NCI-H345 treated with DMSO at 0.1 percent for 48 hours (cell line): ENCODE data around the gene CHTF8.
"Not testable (repeated sequence)": the region's sequence is repeated elsewhere in the genome, so short reads cannot be mapped to it uniquely, and the experiment has no call there.

Source experiments
- DNase-seq: peaks from one replicate; lab custom pipeline; 2025; ENCODE audit not compliant: unreplicated experiment; lab: John Stamatoyannopoulos, UW

The CHTF8 gene

DNA sequence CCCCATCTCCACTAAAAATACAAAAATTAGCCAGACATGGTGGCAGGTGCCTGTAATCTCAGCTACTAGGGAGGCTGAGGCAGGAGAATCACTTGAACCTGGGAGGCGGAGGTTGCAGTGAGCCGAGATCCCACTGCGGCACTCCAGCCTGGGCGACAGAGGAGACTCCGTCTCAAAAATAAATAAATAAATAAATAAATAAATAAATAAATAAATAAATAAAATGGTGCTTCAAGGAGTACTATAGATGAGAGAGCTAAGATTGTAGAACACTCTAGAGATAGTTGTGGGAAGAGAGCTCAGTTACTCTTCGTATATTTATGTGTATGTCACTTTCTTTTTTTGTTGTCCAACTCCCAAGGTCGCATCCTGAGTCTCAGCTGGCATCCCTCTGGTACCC is 7.1 kb upstream of the CHTF8 start:
- DNase-seq, result not testable (repeated sequence)

DNA sequence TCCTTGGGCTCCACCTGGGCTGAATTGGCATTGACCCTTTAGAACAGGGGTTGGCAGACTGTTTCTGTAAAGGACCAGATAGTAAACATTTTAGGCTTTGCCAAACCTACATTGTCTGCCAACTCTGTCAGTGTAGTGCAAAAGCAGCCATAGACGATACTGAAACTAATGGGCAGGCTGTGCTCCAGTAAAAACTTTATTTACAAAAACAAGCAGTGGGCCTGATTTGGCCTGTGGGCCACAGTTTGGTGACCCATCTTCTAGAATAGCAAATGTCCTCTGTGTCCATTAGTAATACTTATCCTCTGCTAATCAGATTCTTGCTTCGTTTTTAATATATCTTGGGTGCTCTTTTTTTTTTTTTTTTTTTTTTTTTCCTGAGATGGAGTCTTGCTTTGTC is 6.2 kb upstream of the CHTF8 start:
- no peak for DNase-seq

DNA sequence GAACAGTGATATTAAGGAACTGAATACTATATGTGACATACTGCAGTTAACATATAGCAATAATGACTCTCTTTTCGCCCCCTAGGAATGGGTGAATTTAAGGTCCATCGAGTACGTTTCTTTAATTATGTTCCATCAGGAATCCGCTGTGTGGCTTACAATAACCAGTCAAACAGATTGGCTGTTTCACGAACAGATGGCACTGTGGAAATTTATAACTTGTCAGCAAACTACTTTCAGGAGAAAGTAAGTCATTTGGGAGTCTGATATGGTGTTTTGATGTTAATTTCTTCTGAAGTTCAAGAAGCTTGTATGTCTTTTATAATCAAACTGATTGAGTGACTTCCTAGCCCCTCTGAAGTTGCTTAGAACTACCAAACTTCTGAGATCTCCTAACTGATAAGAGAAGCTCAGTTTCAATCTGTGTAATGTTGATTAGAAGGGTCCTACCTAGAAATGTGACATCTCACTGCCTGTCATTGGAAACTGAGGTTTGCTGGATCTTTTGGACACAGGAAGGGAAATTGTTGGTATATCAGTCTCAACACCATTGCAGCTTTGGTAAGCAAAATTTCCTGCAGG is 1.1 kb upstream of the CHTF8 start:
- DNase-seq, result no peak

DNA sequence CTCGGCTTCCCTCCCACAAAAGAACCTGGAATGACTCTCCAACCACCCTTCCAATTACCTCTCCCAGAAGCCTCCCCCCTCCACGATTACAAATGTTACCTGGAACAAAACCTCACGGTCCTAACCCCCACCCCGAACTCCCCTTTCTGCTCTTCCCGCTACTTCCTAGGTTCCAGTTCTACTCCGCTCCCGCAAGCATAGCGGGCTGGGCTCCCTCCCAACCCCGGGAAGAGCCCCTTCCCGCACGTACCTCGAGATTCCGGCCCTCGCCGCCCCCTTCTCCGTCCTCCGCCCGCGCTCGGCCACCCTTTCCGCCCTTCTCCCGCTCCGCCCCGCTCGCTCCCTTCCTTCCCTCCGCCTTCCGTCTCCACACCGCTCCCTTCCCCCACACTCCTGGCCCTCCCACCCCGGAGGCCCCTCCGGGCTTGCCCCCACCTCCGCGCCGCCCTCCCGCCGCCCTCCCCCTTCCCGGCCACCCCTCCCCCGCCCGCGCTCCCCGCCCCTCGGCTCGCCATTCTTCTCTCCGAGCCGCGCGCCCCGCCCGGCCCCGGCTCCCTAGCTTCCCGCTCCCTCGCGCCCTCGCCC is 457 bp downstream of the CHTF8 start:
- no peak for DNase-seq

DNA sequence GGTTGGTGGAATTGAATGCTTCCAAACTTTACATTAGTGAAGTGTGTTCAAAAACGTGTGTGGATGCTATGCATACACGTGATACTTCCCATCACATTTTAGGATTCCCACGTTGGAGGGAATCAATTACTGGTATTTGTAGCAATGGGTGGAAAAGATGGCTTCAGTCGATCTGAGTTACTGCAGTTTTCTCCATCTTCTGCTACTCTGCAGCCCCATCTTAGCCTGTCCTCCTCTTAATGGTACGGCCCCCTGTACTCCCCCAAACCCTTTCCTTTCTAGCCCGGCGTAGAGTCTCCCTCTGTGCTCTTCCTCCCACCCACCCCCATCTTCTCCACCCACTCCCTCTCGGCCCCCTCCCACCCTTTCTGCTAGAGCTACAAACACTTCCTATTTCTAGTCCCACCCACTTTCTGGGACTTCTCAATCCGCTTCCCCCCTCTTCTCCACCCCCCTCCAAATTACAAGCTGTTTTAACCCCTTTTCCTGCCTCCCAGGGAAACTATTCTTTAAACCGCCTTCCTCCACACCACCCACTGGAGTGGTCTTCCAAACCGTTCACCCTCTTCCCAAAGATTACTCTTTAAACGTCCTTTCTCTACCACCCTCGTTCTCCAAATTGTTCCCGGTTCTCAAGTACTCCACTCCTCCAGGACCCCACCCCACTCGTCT is 1.1 kb downstream of the CHTF8 start:
- no peak for DNase-seq

DNA sequence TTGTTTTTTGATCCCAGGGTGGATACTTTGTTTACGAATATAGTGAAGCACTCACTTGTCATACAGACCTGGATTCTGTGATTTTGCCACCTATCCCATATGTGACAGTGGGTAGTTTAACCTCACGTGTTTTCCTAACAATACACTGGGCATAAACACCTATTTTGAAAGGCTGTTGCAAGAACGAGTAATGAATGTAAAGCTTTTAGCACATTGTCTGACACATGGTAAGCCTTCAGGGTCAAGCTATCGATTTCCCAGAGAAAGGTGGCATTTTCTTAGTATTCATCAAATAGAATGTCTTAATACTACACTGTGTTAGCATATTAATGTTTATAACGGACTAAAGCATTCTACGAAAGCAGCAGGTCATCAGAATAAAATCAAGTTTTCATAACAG is 1.9 kb downstream of the CHTF8 start:
- DNase-seq, result no peak

DNA sequence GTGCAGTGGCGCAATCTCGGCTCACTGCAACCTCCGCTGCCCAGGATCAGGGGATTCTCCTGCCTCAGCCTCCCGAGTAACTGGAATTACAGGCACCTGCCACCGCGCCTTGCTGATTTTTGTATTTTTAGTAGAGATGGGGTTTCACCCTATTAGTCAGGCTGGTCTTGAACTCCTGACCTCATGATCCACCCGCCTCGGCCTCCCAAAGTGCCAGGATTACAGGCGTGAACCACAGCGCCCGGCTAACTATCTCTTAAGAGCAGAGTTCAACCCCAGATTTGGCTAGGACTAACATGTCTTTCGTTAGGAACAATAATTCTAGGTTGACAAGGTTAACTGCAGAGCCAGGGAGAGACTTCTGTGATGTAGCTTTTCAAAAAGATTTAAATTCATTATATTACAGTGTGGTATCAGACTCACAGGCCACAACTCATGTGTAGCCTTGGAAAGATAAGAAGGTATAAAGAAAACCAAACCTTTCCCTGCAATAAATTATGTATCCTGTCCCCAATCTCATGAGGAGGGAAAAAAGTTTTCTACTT is 4.3 kb downstream of the CHTF8 start:
- no peak for DNase-seq

DNA sequence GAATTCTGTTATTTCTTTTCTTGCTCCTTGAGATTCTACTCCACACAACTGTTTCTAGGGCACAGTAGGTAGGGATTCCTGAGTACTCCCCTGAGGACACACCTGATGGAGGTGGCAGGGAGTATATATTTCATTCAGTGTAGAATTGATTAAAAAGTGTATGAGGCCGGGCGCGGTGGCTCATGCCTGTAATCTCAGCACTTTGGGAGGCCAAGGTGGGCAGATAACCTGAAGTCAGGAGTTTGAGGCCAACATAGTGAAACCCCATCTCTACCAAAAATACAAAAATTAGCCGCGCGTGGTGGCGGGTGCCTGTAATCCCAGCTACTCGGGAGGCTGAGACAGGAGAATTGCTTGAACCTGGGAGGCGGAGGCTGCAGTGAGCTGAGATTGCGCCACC is 5.6 kb downstream of the CHTF8 start:
- DNase-seq, result not testable (repeated sequence)

DNA sequence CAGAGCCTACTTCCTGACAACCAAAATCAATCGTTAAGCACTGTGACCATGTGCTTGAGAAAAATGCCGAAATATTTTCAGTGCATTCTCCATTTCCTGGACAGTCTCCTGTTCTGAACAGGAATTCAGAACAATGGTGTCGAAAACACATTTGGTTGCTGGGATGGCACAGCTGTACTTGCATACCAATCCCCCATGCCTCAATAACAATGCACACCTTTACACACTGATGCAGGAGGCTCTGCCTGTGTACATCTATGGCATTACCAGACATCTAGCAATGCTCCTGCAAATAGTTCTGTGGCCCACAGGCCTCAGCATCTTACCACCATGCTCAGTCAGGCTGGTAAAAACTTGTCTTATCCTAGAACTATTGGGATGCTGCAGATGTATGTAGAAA is 6.2 kb downstream of the CHTF8 start:
- no peak for DNase-seq

DNA sequence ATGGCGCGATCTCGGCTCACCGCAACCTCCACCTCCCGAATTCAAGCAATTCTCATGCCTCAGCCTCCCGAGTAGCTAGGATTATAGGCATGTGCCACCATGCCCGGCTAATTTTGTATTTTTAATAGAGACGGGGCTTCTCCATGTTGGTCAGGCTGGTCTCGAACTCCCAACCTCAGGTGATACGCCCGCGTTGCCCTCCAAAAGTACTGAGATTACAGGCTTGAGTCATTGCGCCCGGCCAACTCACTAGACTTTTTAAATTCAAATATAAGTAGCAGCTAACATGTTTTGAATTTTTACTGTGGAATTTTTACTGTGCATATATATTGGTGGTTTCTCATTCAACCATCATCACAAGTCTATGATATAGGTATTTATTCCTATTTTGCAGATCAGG is 7.4 kb downstream of the CHTF8 start:
- DNase-seq, result not testable (repeated sequence)

DNA sequence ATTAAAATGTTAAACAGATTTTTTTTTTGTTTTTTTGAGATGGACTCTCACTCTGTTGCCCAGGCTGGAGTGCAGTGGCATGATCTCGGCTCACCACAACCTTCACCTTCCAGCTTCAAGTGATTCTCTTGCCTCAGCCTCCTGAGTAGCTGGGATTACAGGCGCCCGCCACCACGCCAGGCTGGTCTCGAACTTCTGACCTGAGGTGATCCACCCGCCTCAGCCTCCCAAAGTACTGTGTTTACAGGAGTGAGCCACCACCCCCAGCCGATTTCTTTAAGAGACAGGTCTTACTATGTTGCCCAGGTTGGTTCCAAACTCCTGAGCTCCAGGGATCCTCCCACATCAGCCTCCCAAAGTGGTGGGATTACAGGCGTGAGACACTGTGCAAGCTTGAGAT is 8.0 kb downstream of the CHTF8 start:
- DNase-seq, result not testable (repeated sequence)

DNA sequence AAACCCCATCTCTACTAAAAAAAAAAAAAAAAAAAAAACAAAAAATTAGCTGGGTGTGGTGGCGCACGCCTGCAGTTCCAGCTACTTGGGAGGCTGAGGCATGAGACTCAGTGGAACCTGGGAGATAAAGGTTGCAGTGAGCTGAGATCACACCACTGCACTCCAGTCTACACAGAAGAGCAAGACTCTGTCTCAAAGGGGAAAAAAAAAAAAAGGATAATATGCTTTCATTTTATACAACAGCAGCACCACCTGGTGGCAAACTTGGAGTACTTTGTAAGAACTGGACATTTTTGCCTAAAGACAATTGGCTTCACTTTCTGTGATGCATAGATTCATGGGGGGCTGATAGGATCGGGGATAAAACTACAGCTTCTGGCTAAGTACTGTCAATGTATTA is 8.5 kb downstream of the CHTF8 start:
- peak; percentile 10 for DNase-seq

DNA sequence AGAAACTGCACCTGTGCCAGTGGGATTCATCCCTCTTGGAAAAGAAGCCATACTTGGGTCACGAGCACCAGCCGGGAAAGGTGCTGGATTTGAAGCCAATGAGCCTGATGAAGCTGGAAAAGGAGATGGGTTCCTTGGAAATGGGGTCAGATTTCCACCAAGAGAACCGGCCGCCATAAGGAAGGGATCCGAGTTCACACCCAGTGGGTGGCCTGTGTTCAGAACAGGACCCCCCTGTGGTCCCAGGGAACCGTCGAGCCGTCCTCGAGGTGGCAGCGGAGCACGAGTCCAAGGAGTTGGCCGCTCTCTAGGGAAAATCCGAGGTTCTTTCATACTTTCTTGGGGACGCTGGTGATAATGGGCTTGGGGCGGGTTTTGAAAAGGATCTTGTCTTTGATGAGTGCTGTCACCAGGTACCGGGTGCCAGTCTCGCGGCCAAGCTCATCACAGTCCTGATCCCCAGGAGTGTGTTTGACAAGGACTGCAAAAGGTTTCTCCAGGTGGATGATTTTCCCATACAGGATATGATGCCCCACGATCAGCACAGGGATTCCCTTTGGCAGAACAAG is 12.2 kb downstream of the CHTF8 start:
- no peak for DNase-seq

DNA sequence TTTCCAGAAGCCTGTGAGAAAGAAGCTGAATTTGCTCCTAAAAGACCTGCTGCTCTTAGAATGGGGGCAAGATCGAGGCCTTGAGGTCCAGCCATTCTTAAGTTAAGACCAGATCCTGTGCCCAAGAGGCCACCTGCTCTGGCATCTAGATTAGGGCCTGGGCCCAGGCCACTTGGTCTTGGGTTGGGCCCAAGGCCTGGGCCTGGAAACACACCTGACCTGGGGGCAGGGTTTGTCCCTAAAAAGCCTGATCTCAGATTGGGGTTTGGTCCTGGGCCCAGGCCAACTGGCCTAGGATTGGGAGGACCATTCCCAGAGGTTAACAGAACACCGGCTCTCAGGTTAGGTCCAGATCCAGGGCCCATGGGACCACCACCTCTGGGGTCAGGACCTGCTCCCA is 12.9 kb downstream of the CHTF8 start:
- no peak for DNase-seq

DNA sequence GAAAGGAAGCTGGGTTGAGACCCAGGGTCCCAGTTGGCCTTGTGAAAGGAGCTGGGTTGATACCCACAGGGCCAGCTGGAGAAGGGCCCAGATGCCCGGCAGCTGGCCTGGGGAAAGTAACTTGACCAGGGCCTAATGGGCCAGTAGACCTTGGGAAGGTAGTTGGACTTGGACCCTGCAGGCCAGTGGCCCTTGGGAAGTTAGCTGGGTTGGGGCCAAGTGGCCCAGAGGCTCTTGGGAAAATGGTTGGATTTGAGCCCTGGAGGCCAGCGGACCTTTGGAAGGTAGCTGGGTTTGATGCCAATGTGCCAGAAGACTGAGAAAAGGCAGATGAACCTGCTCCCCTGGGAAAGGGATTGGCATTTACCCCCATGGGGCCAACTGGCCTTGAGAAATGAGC is 13.4 kb downstream of the CHTF8 start:
- no peak for DNase-seq

DNA sequence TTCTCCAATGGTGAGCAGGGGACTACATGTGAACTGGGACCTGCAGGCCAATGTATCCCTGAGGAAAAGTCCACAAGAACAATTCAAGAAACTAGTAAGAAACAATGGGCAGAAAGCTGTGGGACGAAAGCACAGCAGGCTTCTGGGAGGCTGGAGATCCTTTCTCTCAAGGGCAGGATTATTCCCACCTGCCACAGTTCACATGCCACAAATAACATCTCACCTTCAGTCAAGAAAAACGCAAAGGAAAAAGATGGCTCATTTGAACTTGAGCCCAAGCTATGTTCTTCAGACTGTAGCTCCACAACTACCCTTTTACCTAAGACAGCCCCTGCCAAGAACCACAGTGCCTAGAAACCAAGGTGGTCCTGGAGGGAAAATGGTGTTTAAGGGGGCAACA is 13.9 kb downstream of the CHTF8 start:
- DNase-seq, result no peak

DNA sequence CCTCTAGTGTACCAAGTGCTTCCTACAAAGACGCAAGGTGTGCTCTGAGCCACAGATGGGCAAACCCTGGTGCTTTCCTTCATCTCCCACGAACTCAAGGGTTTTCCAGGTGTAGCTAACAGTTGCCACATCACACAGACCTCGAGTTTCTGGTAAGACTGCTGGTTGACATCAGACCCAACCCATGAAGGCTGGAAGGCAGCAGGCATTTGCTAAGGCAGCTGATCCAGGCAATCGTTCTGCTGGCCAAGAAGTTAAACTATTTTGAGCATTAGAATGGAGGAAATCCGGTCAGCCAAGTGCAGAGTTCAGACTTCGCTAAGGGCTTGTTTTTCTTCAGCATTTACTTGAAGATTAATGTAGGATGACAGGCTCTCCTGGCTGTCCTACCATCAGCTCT is 15.5 kb downstream of the CHTF8 start:
- DNase-seq, result no peak

DNA sequence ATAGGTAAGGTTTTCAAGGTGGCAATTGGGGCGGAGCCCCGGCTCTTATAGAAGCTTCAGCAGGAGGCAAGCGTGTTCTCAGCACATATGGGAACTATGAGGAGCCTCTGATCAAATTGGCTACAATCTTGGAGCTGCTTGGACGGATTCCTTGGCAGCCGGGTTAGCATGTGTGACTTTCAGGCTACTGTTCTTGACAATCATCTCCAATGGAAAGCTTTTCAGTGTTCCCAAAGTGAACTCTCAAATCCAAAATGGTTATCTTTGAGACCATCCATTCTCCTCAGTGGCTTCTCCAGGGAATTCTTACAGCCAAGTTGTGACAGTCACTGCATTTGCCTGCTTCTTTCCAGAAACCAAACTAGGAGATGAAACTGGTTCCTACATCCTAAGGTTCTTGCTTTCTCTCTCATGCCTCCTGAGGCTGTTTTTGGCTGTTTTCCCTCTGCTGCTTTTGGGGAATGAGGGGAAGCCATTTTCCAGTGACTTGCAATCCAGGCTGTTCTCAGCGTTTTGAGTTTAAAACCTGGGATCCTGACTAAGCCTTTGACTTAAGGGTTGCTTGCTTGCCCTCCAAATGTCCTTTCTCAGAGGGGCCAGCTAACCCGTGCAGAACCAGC is 16.0 kb downstream of the CHTF8 start:
- DNase-seq, result no peak

DNA sequence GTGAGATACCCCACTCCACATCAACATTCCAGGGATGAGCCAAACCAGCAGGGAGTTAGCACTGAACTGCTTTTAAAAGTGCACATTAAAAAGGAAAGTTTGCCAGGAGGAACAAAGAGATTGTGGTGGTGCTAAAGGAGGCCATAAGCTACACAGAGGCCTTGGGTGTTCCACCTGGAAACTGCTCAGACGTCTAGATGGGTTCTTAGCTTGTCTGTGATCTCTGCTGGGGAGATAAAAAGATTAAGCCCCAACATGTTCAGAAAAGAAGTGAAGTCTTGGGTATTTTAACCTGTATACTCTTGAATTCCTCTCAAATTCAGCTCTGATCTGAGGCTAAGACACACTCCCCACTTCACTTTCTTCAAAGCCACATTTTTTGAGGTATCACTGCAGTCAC is 16.6 kb downstream of the CHTF8 start:
- no peak for DNase-seq

DNA sequence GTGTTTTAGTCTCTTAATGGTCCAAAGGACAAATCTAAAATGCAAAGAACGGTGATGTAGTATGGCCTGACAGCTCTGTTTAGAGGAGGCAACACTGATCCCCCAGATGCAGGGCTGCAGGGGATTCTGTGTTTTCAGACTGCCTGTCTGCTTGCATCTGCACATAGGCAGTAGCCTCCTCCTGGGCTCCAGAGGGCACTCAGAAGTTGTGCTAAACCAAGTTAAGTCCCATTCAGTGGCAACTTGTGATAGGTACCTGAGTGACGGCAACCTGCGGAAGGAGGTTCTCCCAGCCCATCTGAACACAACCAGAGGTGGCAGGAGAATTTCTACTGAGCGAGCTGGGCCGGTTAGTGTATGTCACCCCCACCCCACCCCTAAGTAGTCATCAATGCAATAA is 17.0 kb downstream of the CHTF8 start:
- no peak for DNase-seq

DNA sequence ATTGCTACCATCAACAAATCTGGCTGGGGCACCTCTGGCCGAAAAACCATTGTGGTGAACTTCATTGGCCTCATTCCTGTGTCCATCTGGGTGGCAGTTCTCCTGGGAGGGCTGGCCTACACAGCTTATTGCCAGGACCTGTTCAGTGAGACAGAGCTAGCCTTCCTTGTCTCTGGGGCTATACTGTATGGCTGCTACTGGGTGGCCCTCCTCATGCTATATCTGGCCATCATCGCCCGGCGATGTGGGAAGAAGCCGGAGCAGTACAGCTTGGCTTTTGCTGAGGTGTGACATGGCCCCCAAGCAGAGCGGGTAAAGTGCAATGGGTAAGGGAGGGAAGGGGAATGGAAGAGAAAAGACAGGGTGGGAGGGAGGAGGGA is 17.4 kb downstream of the CHTF8 start:
- DNase-seq, result no peak
